CD14-positive monocyte (primary cell): ENCODE data around the gene TOGARAM1. TPM values are rescaled to one million over a fixed set of nuclear protein-coding genes. Genes with fewer than 3 reads are reported as not detected.

Experiments
- DNase-seq, 3 donors: peaks; one replicate each; pipeline ENCODE4 v3.0.0-alpha.2; 2011 to 2022
- H2AFZ ChIP-seq: 2 replicates; pipeline ENCODE4 v1.6.0; 2012; ENCODE audit warnings: mild to moderate bottlenecking, low read depth, low read length, inconsistent platforms; ENCODE audit not compliant: insufficient read depth, poor library complexity, severe bottlenecking
- H3K27ac ChIP-seq, 2 donors: 1 replicate in 1 of 2; 2 replicates in 1 of 2; pipeline ENCODE4 v1.5.1; 2012 to 2013; ENCODE audit warnings: low read length in 2 of 2, control low read depth in 1 of 2, inconsistent platforms in 1 of 2, low read depth in 1 of 2, mild to moderate bottlenecking in 1 of 2
- H3K27me3 ChIP-seq, 2 donors: one replicate each; pipeline versions ENCODE4 v1.6.0 to v1.6.1; 2011 to 2013; ENCODE audit warnings: low read length in 2 of 2; ENCODE audit not compliant: control insufficient read depth in 2 of 2, insufficient read depth in 2 of 2
- H3K36me3 ChIP-seq, 2 donors: replicated peaks in 1 of 2; 1 replicate in 1 of 2; 2 replicates in 1 of 2; pipeline versions ENCODE4 v1.5.1 to v1.6.1; 2012 to 2013; ENCODE audit warnings: low read length in 2 of 2, control low read depth in 1 of 2, inconsistent platforms in 1 of 2, mild to moderate bottlenecking in 1 of 2; ENCODE audit not compliant: insufficient read depth in 2 of 2, control insufficient read depth in 1 of 2
- H3K4me1 ChIP-seq, 2 donors: 1 replicate in 1 of 2; 2 replicates in 1 of 2; pipeline versions ENCODE4 v1.5.1 to v1.6.1; 2012 to 2013; ENCODE audit warnings: low read length in 2 of 2, control low read depth in 1 of 2, inconsistent platforms in 1 of 2, mild to moderate bottlenecking in 1 of 2, moderate library complexity in 1 of 2; ENCODE audit not compliant: insufficient read depth in 2 of 2, control insufficient read depth in 1 of 2
- H3K4me2 ChIP-seq: replicated peaks from 2 replicates; pipeline ENCODE3; 2012; ENCODE audit warnings: low read length, moderate library complexity, mild to moderate bottlenecking; ENCODE audit not compliant: poor library complexity, severe bottlenecking; ENCODE audit errors: extremely low read depth
- H3K4me3 ChIP-seq, 3 experiments: fragments of 200-600 bp in 1 of 3; sonication (generic) in 1 of 3; replicated peaks in 1 of 3; 1 replicate in 2 of 3; 2 replicates in 1 of 3; pipeline ENCODE4 v1.5.1; 2011 to 2013; ENCODE audit warnings: low read length in 3 of 3, mild to moderate bottlenecking in 3 of 3, control low read depth in 2 of 3, low read depth in 2 of 3, inconsistent platforms in 1 of 3, moderate library complexity in 1 of 3
- H3K79me2 ChIP-seq: 2 replicates; pipeline ENCODE4 v1.6.0; 2012; ENCODE audit warnings: mild to moderate bottlenecking, control low read depth, inconsistent platforms, low read length, moderate library complexity; ENCODE audit not compliant: insufficient read depth
- H3K9ac ChIP-seq: 2 replicates; pipeline ENCODE4 v1.6.0; 2017; ENCODE audit warnings: low read length, mild to moderate bottlenecking; ENCODE audit not compliant: insufficient read depth, poor library complexity, severe bottlenecking
- H3K9me3 ChIP-seq, 2 donors: replicated peaks in 1 of 2; 1 replicate in 1 of 2; 2 replicates in 1 of 2; pipeline versions ENCODE4 v1.5.1 to v1.6.1; 2012 to 2013; ENCODE audit warnings: low read length in 2 of 2, control low read depth in 1 of 2; ENCODE audit not compliant: control insufficient read depth in 1 of 2, insufficient read depth in 1 of 2
- H4K20me1 ChIP-seq: 2 replicates; pipeline ENCODE4 v1.6.0; 2012; ENCODE audit warnings: mild to moderate bottlenecking, low read length, control low read depth, moderate library complexity; ENCODE audit not compliant: insufficient read depth
- H3K27ac Mint-ChIP-seq, 7 donors: one replicate each; pipeline ENCODE4 v1.8.0; 2020; ENCODE audit warnings: mild to moderate bottlenecking in 7 of 7, mixed read lengths in 7 of 7, moderate library complexity in 6 of 7, inconsistent platforms in 2 of 7
- H3K27me3 Mint-ChIP-seq, 3 donors: one replicate each; pipeline ENCODE4 v1.8.0; 2021 to 2022; ENCODE audit warnings: low read depth in 3 of 3, mild to moderate bottlenecking in 3 of 3, mixed read lengths in 3 of 3, moderate library complexity in 3 of 3, inconsistent platforms in 1 of 3
- H3K36me3 Mint-ChIP-seq, 2 donors: one replicate each; pipeline ENCODE4 v1.8.0; 2020; ENCODE audit warnings: mixed read lengths in 2 of 2, inconsistent platforms in 1 of 2, mild to moderate bottlenecking in 1 of 2
- H3K4me1 Mint-ChIP-seq: one replicate; pipeline ENCODE4 v1.8.0; 2020; ENCODE audit warnings: mild to moderate bottlenecking, mixed read lengths
- H3K4me3 Mint-ChIP-seq, 2 donors: one replicate each; pipeline ENCODE4 v1.8.0; 2020; ENCODE audit warnings: mild to moderate bottlenecking in 2 of 2, mixed read lengths in 2 of 2, moderate library complexity in 1 of 2
- H3K9me3 Mint-ChIP-seq, 7 donors: one replicate each; pipeline ENCODE4 v1.8.0; 2020 to 2022; ENCODE audit warnings: mixed read lengths in 7 of 7, mild to moderate bottlenecking in 6 of 7, moderate library complexity in 6 of 7, inconsistent platforms in 2 of 7
- CTCF ChIP-seq: fragments of 200-600 bp; IDR thresholded peaks from one replicate; pipeline ENCODE4 v1.8.0; 2022; ENCODE audit warnings: antibody characterized with exemption, mild to moderate bottlenecking
- WGBS: methylation state at CpG from one replicate; pipeline ENCODE4 v1.1.5; 2013; ENCODE audit warnings: missing lambda C conversion rate; ENCODE audit not compliant: insufficient coverage; 5-methylcytosine and 5-hydroxymethylcytosine counted together
- intact Hi-C, 2 donors: fragments of 100-400 bp; cut with micrococcal nuclease; formaldehyde crosslinking; loops; one replicate each; pipeline versions ENCODE4 v1.15.0 to v1.15.1; 2023
- polyA plus RNA-seq, 3 donors: library from polyadenylated mRNA; depleted of rRNA in 1 of 3; unstranded in 2 of 3; stranded (reverse) in 1 of 3; fragments of 300-500 nt in 2 of 3; fragments of >200 nt in 1 of 3; fragmentation: Illumina TruSeq in 2 of 3; gene quantifications; 1 replicate in 2 of 3; 2 replicates in 1 of 3; pipeline ENCODE4 v1.2.3, GENCODE V29; 2012 to 2021

TOGARAM1 gene
- polyA plus RNA-seq, 3 donors = 2.6 to 3.8 (median 3.4) TPM

GRCh38 chr14:44971459-44971858, 9.5 kb downstream of the TOGARAM1 start:
- no peak overlapping the region for H2AFZ ChIP-seq
- H3K27me3 ChIP-seq = no peaks in the 10 kb centered on the region
- no peaks in the 10 kb centered on the region for H4K20me1 ChIP-seq
- H3K4me1 ChIP-seq = peaks cover 11 to 14% of the 10 kb centered on the region in 2 donors
- H3K27ac ChIP-seq = no peak overlapping the region
- peaks cover 20 to 23% of the 10 kb centered on the region in 2 donors for H3K36me3 Mint-ChIP-seq
- TF ChIP-seq CTCF = no peak
- no peak overlapping the region for H3K4me2 ChIP-seq
- H3K79me2 ChIP-seq = peaks cover 73% of the 10 kb centered on the region
- WGBS = no CpG with 5 or more reads among the region's 4 CpGs
- peaks cover 5 to 26% (median 13%) of the 10 kb centered on the region in 7 donors for H3K9me3 Mint-ChIP-seq
- H3K9ac ChIP-seq = no peak overlapping the region
- H3K4me3 ChIP-seq = no peak overlapping the region
- intact Hi-C loops = no loop called here
- H3K9me3 ChIP-seq = peaks cover 0 to 6% of the 10 kb centered on the region in 2 donors
- no peak overlapping the region for H3K4me3 Mint-ChIP-seq
- peaks cover 0 to 8% of the 10 kb centered on the region in 2 donors for H3K36me3 ChIP-seq
- H3K4me1 Mint-ChIP-seq = peaks cover 42% of the 10 kb centered on the region
- no peak overlapping the region for H3K27ac Mint-ChIP-seq
- peaks cover 0 to 2% (median 0%) of the 10 kb centered on the region in 3 donors for H3K27me3 Mint-ChIP-seq
- no peak for DNase-seq

GRCh38 chr14:44979273-44979672, 17.3 kb downstream of the TOGARAM1 start:
- Histone ChIP-seq H3K9ac (no peak overlapping the region), H3K36me3 (no peaks in the 10 kb centered on the region), H4K20me1 (no peaks in the 10 kb centered on the region), H3K4me2 (no peak overlapping the region), H3K79me2 (peaks cover 19% of the 10 kb centered on the region), H3K9me3 (no peaks in the 10 kb centered on the region), H3K4me1 (no peaks in the 10 kb centered on the region), H2AFZ (no peak overlapping the region), H3K4me3 (no peak overlapping the region), H3K27me3 (no peaks in the 10 kb centered on the region), H3K27ac (no peak overlapping the region)
- no peak for DNase-seq
- Mint-ChIP-seq H3K36me3 (peaks cover 0 to 4% of the 10 kb centered on the region in 2 donors), H3K27me3 (no peaks in the 10 kb centered on the region), H3K27ac (peak overlapping the region in 1 of 7 donors; percentile 25), H3K4me1 (no peaks in the 10 kb centered on the region), H3K4me3 (no peak overlapping the region), H3K9me3 (no peaks in the 10 kb centered on the region)
- intact Hi-C loops = no loop called here
- no peak for TF ChIP-seq CTCF
- whole genome bisulfite sequencing = no CpG with 5 or more reads among the region's 2 CpGs
